Fibroblast of lung (primary cell): ENCODE measurements around the gene CD207. TPM values are rescaled to one million over a fixed set of nuclear protein-coding genes. Genes with fewer than 3 reads are reported as not detected.

Source experiments
- DNase-seq, 2 donors: peaks; one replicate each; pipeline versions ENCODE4 v3.0.0 to v3.0.0-alpha.2; 2010; ENCODE audit warnings: low read depth in 2 of 2
- H2AFZ ChIP-seq: 2 replicates; pipeline ENCODE4 v1.5.1; 2012; ENCODE audit warnings: low read length, control low read depth, inconsistent platforms
- H3K27ac ChIP-seq: 2 replicates; pipeline ENCODE4 v1.5.1; 2011; ENCODE audit warnings: low read length, control low read depth; ENCODE audit not compliant: insufficient read depth
- H3K27me3 ChIP-seq: 2 replicates; pipeline ENCODE4 v1.5.1; 2011; ENCODE audit warnings: mild to moderate bottlenecking, low read length; ENCODE audit not compliant: control insufficient read depth, insufficient read depth
- H3K36me3 ChIP-seq: 2 replicates; pipeline ENCODE4 v1.5.1; 2011; ENCODE audit warnings: low read length; ENCODE audit not compliant: control insufficient read depth, insufficient read depth
- H3K4me1 ChIP-seq: 2 replicates; pipeline ENCODE4 v1.5.1; 2011; ENCODE audit warnings: low read length; ENCODE audit not compliant: control insufficient read depth, insufficient read depth; ENCODE audit errors: extremely low read depth
- H3K4me2 ChIP-seq: 2 replicates; pipeline ENCODE4 v1.5.1; 2011; ENCODE audit warnings: low read length, control low read depth; ENCODE audit not compliant: insufficient read depth; ENCODE audit errors: extremely low read depth
- H3K4me3 ChIP-seq, 4 experiments: fragments of 200-600 bp in 1 of 4; sonication (generic) in 1 of 4; replicated peaks in 1 of 4; 2 replicates each; pipeline ENCODE4 v1.5.1; 2011 to 2016; ENCODE audit warnings: low read length in 4 of 4, low read depth in 3 of 4, mild to moderate bottlenecking in 3 of 4, control low read depth in 2 of 4, inconsistent platforms in 1 of 4, mixed read lengths in 1 of 4; ENCODE audit not compliant: insufficient read depth in 1 of 4; ENCODE audit errors: control extremely low read depth in 1 of 4
- H3K79me2 ChIP-seq: 2 replicates; pipeline ENCODE4 v1.5.1; 2012; ENCODE audit warnings: mild to moderate bottlenecking, low read length, inconsistent platforms; ENCODE audit not compliant: control insufficient read depth, insufficient read depth
- H3K9ac ChIP-seq: 2 replicates; pipeline ENCODE4 v1.5.1; 2011; ENCODE audit warnings: mild to moderate bottlenecking, low read length, control low read depth; ENCODE audit not compliant: insufficient read depth
- H3K9me3 ChIP-seq: 2 replicates; pipeline ENCODE4 v1.5.1; 2012; ENCODE audit warnings: low read depth, low read length; ENCODE audit not compliant: control insufficient read depth, insufficient read depth
- H4K20me1 ChIP-seq: 2 replicates; pipeline ENCODE4 v1.5.1; 2011; ENCODE audit warnings: low read length; ENCODE audit not compliant: control insufficient read depth, insufficient read depth; ENCODE audit errors: extremely low read depth
- CTCF ChIP-seq, 2 donors: IDR thresholded peaks in 1 of 2; conservative IDR thresholded peaks in 1 of 2; 1 replicate in 1 of 2; 2 replicates in 1 of 2; pipeline ENCODE4 v1.5.1; 2011 to 2012; ENCODE audit warnings: low read length in 2 of 2, control low read depth in 1 of 2, inconsistent platforms in 1 of 2, low read depth in 1 of 2, mild to moderate bottlenecking in 1 of 2
- EZH2 ChIP-seq: IDR thresholded peaks from 2 replicates; pipeline ENCODE4 v1.5.1; 2012; ENCODE audit warnings: low read length, control low read depth, mild to moderate bottlenecking; ENCODE audit errors: missing control alignments
- polyA plus RNA-seq, 2 donors: library from polyadenylated mRNA; depleted of rRNA in 1 of 2; stranded (reverse) in 1 of 2; unstranded in 1 of 2; fragments of >200 nt; gene quantifications; 2 replicates each; pipeline ENCODE4 v1.2.1, GENCODE V29; 2011 to 2012; ENCODE audit warnings: missing spikeins in 1 of 2
- total RNA-seq: library from RNA; depleted of rRNA; stranded (reverse); fragments of >200 nt; gene quantifications from 2 replicates; pipeline ENCODE4 v1.2.1, GENCODE V29; 2014

The CD207 gene
- total and polyA plus RNA-seq, 2 donors (not counting 1 experiment from before 2014, with no cell fraction given), result 0.03 TPM; not detected in 1

- DNase-seq, result no peak
- Histone ChIP-seq H3K4me2 (no peak within 1 kb of the TSS), H3K27ac (no peak within 1 kb of the TSS)
Observed at GRCh38 chr2:70820499-70820898, 15.1 kb downstream of the CD207 start, which contains the start of gene CLEC4F. CLEC4F (minus strand) TSS chr2:70820599; CDS start chr2:70820523, 76 bp downstream.

GRCh38 chr2:70817284-70817954, 18.2 kb downstream of the CD207 start:
- no peak overlapping the region for H3K4me3 ChIP-seq
- H3K79me2 ChIP-seq, result no peaks in the 10 kb centered on the region
- H3K4me2 ChIP-seq, result no peak overlapping the region
- TF ChIP-seq CTCF (conservative IDR thresholded peaks at IDR 0.05 in 1 of 2, IDR thresholded peaks at IDR 0.05 in 1 of 2; ENCODE audit: low read depth in 1 of 2, low read length in 2 of 2) (no peak), EZH2 (no peak)
- H3K27ac ChIP-seq, result no peak overlapping the region
- H3K9me3 ChIP-seq, result no peaks in the 10 kb centered on the region
- H3K9ac ChIP-seq, result no peak overlapping the region
- no peaks in the 10 kb centered on the region for H4K20me1 ChIP-seq
- no peak overlapping the region for H2AFZ ChIP-seq
- no peak for DNase-seq
- peaks cover 12% of the 10 kb centered on the region for H3K27me3 ChIP-seq
- H3K36me3 ChIP-seq, result no peaks in the 10 kb centered on the region
- no peaks in the 10 kb centered on the region for H3K4me1 ChIP-seq

More at GRCh38 chr2:70820499-70820898, 15.1 kb downstream of the CD207 start, which contains the start of gene CLEC4F:
- no peak within 1 kb of the TSS for H2AFZ ChIP-seq
- H3K9me3 ChIP-seq, result no peaks in the 10 kb centered on the region
- H3K4me3 ChIP-seq, result no peak within 1 kb of the TSS
- no peaks in the 10 kb centered on the region for H3K79me2 ChIP-seq
- H4K20me1 ChIP-seq, result no peaks in the 10 kb centered on the region
- H3K36me3 ChIP-seq, result no peaks in the 10 kb centered on the region
- no peaks in the 10 kb centered on the region for H3K4me1 ChIP-seq
- H3K27me3 ChIP-seq, result peaks cover 7% of the 10 kb centered on the region
- H3K9ac ChIP-seq, result no peak within 1 kb of the TSS
- TF ChIP-seq EZH2 (no peak), CTCF (conservative IDR thresholded peaks at IDR 0.05 in 1 of 2, IDR thresholded peaks at IDR 0.05 in 1 of 2; ENCODE audit: low read depth in 1 of 2, low read length in 2 of 2) (no peak)

DNA sequence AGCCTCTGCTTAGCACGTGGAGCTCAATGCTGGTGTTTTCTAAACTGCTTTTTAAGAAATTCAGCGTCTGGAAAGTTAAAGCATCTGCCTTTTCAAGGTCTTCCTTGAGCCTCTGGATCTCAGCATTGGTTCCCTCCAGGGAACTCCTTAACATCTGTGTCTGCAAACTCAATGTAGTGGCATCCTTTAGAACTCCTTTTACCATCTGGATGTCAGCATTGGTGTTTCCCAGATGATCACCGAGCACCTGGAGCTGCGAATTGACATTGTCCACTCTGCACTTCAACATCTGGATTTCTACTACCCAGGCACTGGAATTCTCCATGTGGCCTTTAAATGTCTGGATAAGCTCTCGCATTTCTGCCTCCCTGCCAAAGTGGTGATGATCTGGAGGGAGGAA, 18.9 kb downstream of the CD207 start:
- DNase-seq, result no peak
- H3K27ac ChIP-seq, result no peak overlapping the region
- H2AFZ ChIP-seq, result no peak overlapping the region
- H3K4me3 ChIP-seq, result no peak overlapping the region
- TF ChIP-seq EZH2, result no peak
- no peak for TF ChIP-seq CTCF (conservative IDR thresholded peaks at IDR 0.05 in 1 of 2, IDR thresholded peaks at IDR 0.05 in 1 of 2; ENCODE audit: low read depth in 1 of 2, low read length in 2 of 2)
- no peaks in the 10 kb centered on the region for H3K4me1 ChIP-seq
- H3K9me3 ChIP-seq, result no peaks in the 10 kb centered on the region
- H3K27me3 ChIP-seq, result peaks cover 12% of the 10 kb centered on the region
- no peaks in the 10 kb centered on the region for H3K36me3 ChIP-seq
- H3K9ac ChIP-seq, result no peak overlapping the region
- no peaks in the 10 kb centered on the region for H3K79me2 ChIP-seq
- H4K20me1 ChIP-seq, result no peaks in the 10 kb centered on the region
- no peak overlapping the region for H3K4me2 ChIP-seq
